Stimulated activated naive CD8-positive, alpha-beta T cell treated with anti-CD3 and anti-CD28 coated beads, Interleukin-15, Interleukin-2, amounts not matched to agents 100 ng/mL and 50 ng/mL, for 24 hours (primary cell): Measurements from ENCODE around the gene TYSND1.
"Not testable (repeated sequence)": the region's sequence is repeated elsewhere in the genome, so short reads cannot be mapped to it uniquely, and the experiment has no call there.

Experiments used
- H3K27ac Mint-ChIP-seq: one replicate; pipeline ENCODE4 v1.8.0; 2021; ENCODE audit warnings: mild to moderate bottlenecking, mixed read lengths
- H3K27me3 Mint-ChIP-seq: one replicate; pipeline ENCODE4 v1.8.0; 2021; ENCODE audit warnings: mixed read lengths
- H3K36me3 Mint-ChIP-seq: one replicate; pipeline ENCODE4 v1.8.0; 2021; ENCODE audit warnings: low read depth, mixed read lengths
- H3K4me1 Mint-ChIP-seq: one replicate; pipeline ENCODE4 v1.8.0; 2021; ENCODE audit warnings: low read depth, mixed read lengths
- H3K4me3 Mint-ChIP-seq: one replicate; pipeline ENCODE4 v1.8.0; 2021; ENCODE audit warnings: mild to moderate bottlenecking, mixed read lengths
- H3K9me3 Mint-ChIP-seq: one replicate; pipeline ENCODE4 v1.8.0; 2021; ENCODE audit warnings: mixed read lengths

TYSND1 gene, protein sequence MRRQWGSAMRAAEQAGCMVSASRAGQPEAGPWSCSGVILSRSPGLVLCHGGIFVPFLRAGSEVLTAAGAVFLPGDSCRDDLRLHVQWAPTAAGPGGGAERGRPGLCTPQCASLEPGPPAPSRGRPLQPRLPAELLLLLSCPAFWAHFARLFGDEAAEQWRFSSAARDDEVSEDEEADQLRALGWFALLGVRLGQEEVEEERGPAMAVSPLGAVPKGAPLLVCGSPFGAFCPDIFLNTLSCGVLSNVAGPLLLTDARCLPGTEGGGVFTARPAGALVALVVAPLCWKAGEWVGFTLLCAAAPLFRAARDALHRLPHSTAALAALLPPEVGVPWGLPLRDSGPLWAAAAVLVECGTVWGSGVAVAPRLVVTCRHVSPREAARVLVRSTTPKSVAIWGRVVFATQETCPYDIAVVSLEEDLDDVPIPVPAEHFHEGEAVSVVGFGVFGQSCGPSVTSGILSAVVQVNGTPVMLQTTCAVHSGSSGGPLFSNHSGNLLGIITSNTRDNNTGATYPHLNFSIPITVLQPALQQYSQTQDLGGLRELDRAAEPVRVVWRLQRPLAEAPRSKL

DNA sequence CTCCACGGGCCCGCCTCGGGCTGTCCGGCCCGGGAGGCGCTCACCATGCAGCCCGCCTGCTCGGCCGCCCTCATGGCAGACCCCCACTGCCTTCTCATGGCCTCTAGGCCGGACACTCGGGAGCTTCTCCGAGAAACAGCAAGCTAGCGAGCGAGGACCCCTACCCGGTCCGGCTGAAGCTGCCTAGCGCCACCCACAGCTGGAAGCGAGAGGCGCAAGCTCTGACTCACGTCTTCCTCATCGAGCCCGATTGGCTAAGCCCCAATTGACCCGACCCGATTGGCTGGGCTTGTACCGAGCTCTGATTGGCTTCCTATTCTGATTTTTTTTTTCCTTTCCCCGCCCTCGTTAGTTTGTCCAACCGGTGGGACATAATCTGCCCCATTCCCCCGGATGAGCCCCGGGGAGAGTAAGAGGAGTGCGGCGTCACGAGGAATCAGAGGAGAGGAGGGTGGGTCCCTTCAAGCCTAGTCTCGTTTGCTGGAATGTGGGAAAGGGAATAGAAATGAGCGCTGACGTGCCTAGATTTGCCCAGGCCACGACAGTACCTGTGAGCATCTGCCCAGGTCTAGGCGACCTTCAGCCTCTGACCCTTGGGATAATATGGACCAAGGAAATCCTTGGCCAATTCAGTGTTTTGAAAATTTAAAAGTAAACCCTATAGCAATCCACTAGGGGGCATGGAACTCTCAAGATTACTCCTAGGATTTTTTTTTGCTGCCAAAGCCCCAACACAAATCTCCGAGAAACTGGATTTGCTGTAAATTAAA is at the start of gene TYSND1:
Gene TYSND1, minus strand, starts transcription at position 212 of the 770 bp plus-strand sequence. Its CDS starts 114 bp downstream, at position 98.
- peaks cover 17% of the 10 kb centered on the region for H3K36me3 Mint-ChIP-seq
- H3K27ac Mint-ChIP-seq = peak within 1 kb of the TSS; percentile 97
- H3K27me3 Mint-ChIP-seq = no peaks in the 10 kb centered on the region
- H3K4me1 Mint-ChIP-seq = peaks cover 28% of the 10 kb centered on the region
- peak within 1 kb of the TSS; percentile 90 for H3K4me3 Mint-ChIP-seq
- no peaks in the 10 kb centered on the region for H3K9me3 Mint-ChIP-seq

DNA sequence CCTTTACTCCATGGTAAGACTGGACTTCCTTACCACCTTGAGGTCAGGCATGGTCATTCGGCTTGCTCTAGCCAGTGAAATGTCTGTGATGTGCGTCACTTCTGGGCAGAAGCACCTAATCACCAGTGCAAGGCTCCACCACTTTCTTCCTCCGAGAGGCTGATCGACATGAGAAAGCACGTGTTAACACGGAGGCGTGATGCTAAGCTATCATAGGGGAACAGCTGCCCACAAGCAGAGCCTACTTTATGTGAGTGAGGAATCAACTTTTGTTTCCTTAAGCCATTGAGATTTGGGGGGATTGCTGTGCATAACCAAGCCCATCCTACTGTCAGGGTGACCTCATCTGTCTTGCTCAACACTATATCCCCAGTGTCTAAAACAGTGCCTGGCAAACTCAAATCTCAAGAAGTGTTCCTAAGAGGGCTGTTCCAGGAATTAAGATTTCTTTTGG is 46.9 kb upstream of the TYSND1 start:
- H3K4me3 Mint-ChIP-seq = no peak overlapping the region
- H3K4me1 Mint-ChIP-seq = peaks cover 15% of the 10 kb centered on the region
- peak overlapping the region; percentile 65 for H3K27ac Mint-ChIP-seq
- peaks cover 19% of the 10 kb centered on the region for H3K36me3 Mint-ChIP-seq
- no peaks in the 10 kb centered on the region for H3K27me3 Mint-ChIP-seq
- H3K9me3 Mint-ChIP-seq = no peaks in the 10 kb centered on the region

DNA sequence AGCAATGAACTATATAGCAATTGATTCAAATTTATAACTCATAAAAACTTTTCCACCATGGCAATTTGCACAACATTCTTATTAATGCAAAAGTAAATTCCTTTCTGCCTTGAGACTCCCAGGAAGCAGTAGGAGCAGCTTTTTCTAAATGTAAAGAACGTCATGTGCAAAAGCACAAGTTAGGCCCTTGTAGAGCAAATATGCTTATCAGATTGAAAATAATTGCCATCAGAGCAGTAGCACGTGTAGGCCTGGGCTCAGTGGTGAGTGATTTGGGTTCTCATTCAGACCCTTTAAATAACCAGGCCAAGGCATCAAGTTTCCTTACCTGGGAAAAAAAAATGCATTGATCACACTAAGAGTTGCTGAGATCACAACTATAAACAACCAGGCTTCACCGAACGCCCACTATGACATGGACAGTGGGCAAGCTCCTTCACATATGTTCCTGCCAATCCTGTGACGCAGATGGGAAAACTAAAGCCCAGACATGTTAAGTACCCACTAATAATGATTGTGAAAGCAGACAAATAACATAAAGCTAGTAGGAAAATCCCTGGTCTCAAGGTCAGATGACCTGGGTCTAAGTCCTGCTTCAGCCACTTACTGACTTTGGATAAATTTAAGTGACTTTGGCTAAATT is 45.9 kb upstream of the TYSND1 start:
- Mint-ChIP-seq H3K4me3 (no peak overlapping the region), H3K27ac (no peak overlapping the region), H3K27me3 (no peaks in the 10 kb centered on the region), H3K36me3 (peaks cover 10% of the 10 kb centered on the region), H3K9me3 (no peaks in the 10 kb centered on the region), H3K4me1 (peaks cover 7% of the 10 kb centered on the region)

DNA sequence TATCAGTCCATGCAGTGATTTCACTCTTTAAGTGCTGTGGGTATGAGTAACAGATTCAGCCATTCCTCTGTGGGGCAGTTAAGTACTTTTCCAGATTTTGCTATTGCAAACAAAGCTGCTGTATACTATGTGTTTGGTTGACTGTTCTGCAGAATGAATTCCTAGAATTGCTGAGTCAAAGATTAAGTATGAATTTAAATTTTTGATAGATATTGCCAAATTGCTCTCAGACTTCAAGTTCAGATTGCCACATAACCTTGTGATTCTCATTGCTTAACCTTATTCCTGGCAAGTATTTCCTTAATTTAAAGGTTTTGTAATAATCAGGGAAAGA is 45.4 kb upstream of the TYSND1 start:
- no peak overlapping the region for H3K27ac Mint-ChIP-seq
- H3K4me3 Mint-ChIP-seq = no peak overlapping the region
- H3K27me3 Mint-ChIP-seq = no peaks in the 10 kb centered on the region
- peaks cover 5% of the 10 kb centered on the region for H3K36me3 Mint-ChIP-seq
- H3K9me3 Mint-ChIP-seq = no peaks in the 10 kb centered on the region
- H3K4me1 Mint-ChIP-seq = peaks cover 2% of the 10 kb centered on the region

DNA sequence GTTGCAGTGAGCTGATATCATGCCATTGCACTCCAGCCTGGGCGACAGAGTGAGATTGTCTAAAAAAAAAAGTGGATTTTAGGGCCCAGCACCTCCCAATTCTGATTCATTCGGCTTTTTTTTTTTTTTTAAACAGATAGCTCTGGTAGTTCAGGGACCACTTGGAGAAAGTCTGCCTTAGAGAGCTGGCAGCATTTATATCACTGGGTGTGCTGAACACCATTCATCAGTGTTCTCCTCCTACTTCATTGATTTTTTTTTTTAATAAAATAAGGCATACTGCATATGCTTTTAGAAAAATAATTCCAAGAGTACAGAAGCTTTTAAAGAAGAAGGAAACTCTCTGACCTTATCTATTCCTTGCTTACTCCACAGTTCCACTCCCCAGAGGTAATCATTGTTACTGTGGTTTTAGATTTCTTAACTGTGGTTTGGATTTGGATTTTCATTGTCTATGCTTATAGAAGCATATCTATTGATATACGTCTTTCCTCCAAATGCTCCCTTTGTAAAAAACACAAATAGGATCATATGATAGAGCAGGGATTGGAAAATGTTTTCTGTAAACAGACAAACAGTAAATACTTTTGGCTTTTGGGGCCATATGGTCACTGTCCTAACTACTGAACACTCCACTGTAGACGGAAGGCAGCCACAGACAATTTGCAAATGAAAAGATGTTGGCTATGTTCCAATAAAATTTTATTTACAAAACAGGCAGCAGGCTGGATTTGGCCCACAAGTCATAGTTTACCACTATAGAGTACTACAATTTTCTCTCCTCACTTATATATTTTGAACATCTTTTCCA is 44.9 kb upstream of the TYSND1 start:
- Mint-ChIP-seq H3K36me3 (peaks cover 3% of the 10 kb centered on the region), H3K4me3 (no peak overlapping the region), H3K27ac (no peak overlapping the region), H3K4me1 (no peaks in the 10 kb centered on the region), H3K9me3 (no peaks in the 10 kb centered on the region), H3K27me3 (no peaks in the 10 kb centered on the region)

DNA sequence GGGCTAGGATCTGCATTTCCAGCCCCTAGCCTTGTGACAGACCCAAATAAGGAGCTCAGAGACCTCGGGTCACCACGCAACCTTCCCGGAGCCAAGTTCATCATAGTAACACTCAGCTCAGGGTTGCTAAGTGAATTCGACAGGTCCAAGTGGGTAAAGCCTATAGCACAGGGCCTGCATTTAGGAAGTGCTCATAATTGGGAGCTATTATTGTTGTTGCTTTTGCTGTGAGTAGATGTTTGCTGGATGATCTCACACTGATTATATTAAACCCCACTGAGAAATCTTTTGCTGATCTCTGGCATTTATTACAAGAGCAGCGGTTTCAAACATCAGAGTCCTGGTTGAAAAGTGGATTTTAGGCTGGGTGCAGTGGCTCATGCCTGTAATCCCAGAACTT is 44.1 kb upstream of the TYSND1 start:
- H3K36me3 Mint-ChIP-seq = peaks cover 3% of the 10 kb centered on the region
- no peak overlapping the region for H3K27ac Mint-ChIP-seq
- no peaks in the 10 kb centered on the region for H3K27me3 Mint-ChIP-seq
- H3K4me1 Mint-ChIP-seq = no peaks in the 10 kb centered on the region
- H3K9me3 Mint-ChIP-seq = no peaks in the 10 kb centered on the region
- H3K4me3 Mint-ChIP-seq = no peak overlapping the region

DNA sequence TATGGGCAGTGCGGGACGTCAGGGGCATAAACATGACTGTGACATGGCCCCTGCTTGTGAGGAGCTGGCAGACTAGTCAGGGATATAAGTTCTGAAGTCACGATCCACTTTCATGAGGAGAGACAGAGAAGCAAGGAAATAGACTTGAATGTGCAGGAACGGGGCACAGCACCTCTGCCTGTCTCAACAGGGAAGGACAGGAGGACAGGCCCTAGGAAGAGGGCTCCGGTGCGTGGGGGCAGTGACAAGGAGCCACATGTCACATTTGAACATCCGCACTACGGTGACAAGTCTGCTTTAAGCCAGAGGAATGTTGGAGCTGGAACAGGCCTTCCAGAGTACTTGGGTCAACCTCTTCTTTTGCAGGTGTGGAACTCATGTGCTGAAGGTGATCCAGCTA is 43.6 kb upstream of the TYSND1 start:
- Mint-ChIP-seq H3K27me3 (no peaks in the 10 kb centered on the region), H3K4me1 (no peaks in the 10 kb centered on the region), H3K4me3 (no peak overlapping the region), H3K9me3 (no peaks in the 10 kb centered on the region), H3K27ac (no peak overlapping the region), H3K36me3 (peaks cover under 1% of the 10 kb centered on the region)

DNA sequence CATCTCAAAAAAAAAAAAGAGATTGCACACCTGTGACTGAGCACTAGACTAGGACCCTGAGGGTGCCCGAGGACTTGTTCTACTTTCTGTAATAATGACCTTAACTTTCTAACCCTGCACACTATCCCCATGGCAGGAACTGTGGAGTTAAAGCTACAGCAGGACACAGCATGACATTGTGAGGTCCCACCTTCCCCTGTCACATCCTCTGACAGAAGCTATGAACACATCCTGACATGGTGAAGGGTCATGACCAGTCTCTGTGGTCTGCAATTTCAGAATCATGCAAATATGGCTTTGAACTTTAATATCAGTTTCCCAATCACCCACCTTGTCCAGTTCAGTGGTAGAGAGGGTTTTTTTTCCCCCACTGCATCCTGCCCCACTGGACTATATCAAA is 42.3 kb upstream of the TYSND1 start:
- Mint-ChIP-seq H3K27ac (no peak overlapping the region), H3K36me3 (no peaks in the 10 kb centered on the region), H3K9me3 (no peaks in the 10 kb centered on the region), H3K27me3 (no peaks in the 10 kb centered on the region), H3K4me3 (no peak overlapping the region), H3K4me1 (no peaks in the 10 kb centered on the region)

DNA sequence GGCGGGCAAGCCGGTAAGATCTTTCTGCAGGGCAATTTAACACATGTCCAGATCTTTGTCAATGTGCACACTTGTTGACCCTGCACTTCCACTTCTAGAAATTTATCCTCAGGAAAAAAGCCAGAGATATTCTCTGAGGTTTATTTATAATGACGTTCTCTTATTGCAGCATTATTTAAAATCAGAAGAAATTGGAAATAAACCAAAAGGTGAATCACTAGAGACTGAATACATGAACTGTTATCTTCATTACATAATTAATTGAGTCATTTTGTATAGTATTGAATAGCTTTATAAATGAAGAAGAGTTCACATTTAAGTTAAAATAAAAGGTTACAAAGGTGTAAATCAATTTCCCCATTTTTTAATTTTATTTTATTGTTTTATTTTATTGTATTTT is 40.1 kb upstream of the TYSND1 start:
- H3K36me3 Mint-ChIP-seq = no peaks in the 10 kb centered on the region
- no peak overlapping the region for H3K27ac Mint-ChIP-seq
- H3K27me3 Mint-ChIP-seq = no peaks in the 10 kb centered on the region
- no peak overlapping the region for H3K4me3 Mint-ChIP-seq
- H3K4me1 Mint-ChIP-seq = no peaks in the 10 kb centered on the region
- H3K9me3 Mint-ChIP-seq = no peaks in the 10 kb centered on the region

DNA sequence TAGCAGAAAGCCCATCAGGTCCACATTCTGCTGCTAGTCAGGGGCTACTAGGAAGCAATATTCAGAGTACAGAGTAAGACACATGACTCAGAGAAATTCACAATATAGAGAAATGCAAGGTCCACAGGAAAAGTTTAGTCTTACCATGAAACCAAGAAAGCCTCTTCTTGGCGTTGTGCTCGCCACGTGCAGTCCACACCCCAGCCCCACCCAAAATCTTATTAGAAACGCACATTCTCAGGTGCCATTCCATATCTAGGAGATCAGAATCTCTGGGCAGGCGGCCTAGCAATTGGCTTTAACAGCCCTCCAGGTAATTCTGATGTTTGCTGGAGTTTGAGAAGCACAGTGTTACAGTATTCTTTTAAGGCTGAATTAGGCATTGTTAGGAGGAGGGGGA is 39.6 kb upstream of the TYSND1 start:
- Mint-ChIP-seq H3K36me3 (no peaks in the 10 kb centered on the region), H3K4me3 (no peak overlapping the region), H3K9me3 (no peaks in the 10 kb centered on the region)

DNA sequence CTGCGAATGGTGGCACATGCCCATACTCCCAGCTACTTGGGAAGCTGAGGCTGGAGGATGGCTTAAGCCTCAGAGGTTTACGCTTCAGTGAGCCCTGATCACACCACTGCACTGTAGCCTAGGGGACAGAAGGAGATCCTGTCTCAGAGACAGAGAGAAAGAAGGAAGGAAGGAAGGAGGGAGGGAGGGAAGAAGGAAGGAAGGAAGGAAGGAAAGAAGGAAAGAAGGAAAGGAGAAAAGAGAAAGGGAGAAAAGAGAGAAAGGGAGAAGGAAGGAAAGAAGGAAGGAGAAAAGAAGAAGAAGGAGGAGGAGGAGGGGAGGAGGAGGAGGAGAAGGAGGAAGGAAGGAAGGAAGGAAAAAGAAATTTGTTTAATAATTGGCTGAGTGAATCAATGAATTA is 36.8 kb upstream of the TYSND1 start:
- H3K4me1 Mint-ChIP-seq = no peaks in the 10 kb centered on the region
- H3K27me3 Mint-ChIP-seq = peaks cover 4% of the 10 kb centered on the region
- H3K4me3 Mint-ChIP-seq = no peak overlapping the region
- no peak overlapping the region for H3K27ac Mint-ChIP-seq
- H3K9me3 Mint-ChIP-seq = peaks cover 3% of the 10 kb centered on the region
- no peaks in the 10 kb centered on the region for H3K36me3 Mint-ChIP-seq

More for the DNA sequence above, 39.6 kb upstream of the TYSND1 start:
- Mint-ChIP-seq H3K27me3 (no peaks in the 10 kb centered on the region), H3K4me1 (no peaks in the 10 kb centered on the region), H3K27ac (no peak overlapping the region)

DNA sequence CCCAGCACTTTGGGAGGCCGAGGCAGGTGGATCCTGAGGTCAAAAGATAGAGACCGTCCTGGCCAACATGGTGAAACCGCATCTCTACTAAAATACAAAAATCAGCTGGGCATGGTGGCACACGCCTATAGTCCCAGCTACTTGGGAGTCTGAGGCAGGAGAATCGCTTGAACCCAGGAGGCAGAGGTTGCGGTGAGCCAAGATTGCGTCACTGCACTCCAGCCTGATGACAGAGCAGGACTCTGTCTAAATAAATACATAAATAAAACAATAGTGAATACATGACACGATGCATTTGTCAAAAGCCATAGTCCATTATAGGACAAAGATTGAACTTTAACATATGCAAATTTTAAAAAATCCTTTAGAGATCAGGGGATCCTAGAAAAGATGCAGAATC is 32.7 kb upstream of the TYSND1 start:
- H3K9me3 Mint-ChIP-seq, H3K27ac Mint-ChIP-seq, H3K36me3 Mint-ChIP-seq, H3K27me3 Mint-ChIP-seq, H3K4me1 Mint-ChIP-seq, H3K4me3 Mint-ChIP-seq: not testable (repeated sequence)

DNA sequence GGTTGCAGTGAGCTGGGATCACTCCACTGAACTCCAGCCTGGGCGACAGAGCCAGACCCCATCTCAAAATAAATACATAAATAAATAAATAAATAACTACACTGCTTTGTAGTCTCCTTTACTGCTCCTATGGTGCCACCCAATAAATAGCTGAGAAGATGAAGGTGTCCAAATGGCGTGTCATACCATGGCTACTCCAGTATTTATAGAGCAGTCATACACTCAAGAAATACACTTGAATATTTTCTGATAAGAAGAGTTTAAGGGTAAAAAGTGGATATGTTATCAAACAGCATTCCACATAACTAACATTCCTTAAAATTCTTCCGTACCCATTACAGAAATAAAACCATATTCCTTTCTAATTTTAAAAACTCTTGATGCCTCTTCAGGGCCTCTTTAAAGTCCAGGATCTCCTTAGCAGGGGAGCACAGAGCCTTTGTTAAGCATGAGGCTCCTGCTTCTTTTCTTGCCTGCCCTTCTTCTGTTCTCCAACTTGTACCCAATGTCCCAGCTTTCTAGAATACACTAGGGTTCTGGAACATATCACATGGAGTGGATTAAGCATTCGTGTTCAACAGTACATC is 31.7 kb upstream of the TYSND1 start:
- Mint-ChIP-seq H3K9me3 (peaks cover 3% of the 10 kb centered on the region), H3K4me1 (peaks cover 12% of the 10 kb centered on the region), H3K4me3 (no peak overlapping the region), H3K27ac (no peak overlapping the region), H3K36me3 (no peaks in the 10 kb centered on the region), H3K27me3 (peaks cover 4% of the 10 kb centered on the region)

DNA sequence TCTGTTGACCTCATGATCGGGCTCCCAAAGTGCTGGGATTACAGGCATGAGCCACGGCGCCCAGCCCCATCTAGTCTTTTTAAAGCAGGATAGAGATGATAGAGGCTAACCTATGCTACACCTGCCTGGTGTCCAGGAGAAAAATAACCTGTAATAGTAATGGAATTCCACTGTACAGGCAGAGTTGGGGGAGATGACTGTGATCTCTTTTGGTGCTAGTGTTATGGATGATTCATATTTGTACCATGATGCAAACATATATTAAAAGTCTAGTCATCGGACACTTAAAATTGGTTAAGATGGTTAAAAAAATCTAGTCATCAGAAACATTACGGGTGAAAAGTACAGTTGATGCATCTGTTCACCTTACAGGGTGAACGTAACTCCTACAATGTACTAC is 29.9 kb upstream of the TYSND1 start:
- Mint-ChIP-seq H3K36me3 (no peaks in the 10 kb centered on the region), H3K27ac (no peak overlapping the region), H3K27me3 (peaks cover 4% of the 10 kb centered on the region), H3K4me1 (peaks cover 26% of the 10 kb centered on the region), H3K9me3 (peaks cover 3% of the 10 kb centered on the region), H3K4me3 (no peak overlapping the region)
